VCaP (cell line): Measurements from ENCODE around the gene SPX.

Experiments
- H3K27ac ChIP-seq: fragments of 450-650 bp; 2 replicates; pipeline ENCODE4 v1.5.1; 2017
- CTCF ChIP-seq: fragments of 450-650 bp; conservative IDR thresholded peaks from 2 replicates; pipeline ENCODE4 v1.5.1; 2017; ENCODE audit warnings: mild to moderate bottlenecking, moderate library complexity

The SPX gene

DNA sequence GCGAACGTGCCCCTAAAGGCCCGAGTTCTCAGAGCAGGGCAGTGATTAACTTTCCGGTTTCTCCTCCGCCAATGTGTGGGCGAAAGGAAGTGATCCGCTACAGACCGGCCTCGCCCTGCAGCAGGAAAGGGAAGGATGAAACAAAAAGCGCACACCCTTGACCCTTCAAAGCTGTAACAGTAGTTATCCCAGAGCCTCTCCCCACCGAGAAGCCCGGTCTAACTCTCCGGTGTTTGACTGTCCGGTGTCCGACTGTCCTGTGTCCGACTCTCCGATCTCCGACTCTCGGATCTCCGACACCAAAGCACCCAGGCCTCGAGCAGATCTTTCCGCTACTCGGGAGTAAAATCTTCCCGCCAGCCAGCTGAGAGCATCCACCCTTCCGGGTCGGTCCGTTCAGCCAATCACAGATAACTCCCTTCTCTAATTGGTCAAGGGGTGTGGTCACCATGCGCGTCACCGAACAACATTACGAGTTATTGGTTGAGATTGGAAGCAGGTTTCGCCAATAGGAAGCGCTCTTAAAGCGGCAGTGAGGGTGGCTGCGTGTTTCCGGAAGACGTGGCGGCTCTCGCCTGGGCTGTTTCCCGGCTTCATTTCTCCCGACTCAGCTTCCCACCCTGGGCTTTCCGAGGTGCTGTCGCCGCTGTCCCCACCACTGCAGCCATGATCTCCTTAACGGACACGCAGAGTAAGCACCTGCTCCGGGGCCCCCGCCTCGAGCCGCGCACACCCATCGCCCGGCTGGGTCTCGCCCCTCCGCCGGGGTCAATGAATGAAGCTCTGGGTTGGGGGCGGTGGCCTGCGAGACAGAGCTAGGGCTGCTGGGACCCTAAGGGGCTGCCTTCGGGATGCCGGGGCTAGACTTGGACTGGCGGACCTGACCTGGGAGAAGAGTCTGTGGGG lies 24.6 kb upstream of the SPX start, which contains the start of the genes GOLT1B and RECQL:
Gene GOLT1B (plus strand): TSS at position 532 of the 906 bp plus-strand sequence. CDS start 135 bp downstream, at position 667.
Gene RECQL (minus strand): TSS at position 378 of the 906 bp plus-strand sequence. CDS start 2,065 bp downstream, outside the sequence.
- TF ChIP-seq CTCF: no peak
- peak within 1 kb of the TSS; percentile 63 for H3K27ac ChIP-seq

GRCh38 chr12:21502164-21502496 lies 24.0 kb upstream of the SPX start:
- TF ChIP-seq CTCF: no peak
- H3K27ac ChIP-seq: peak overlapping the region; percentile 63

DNA sequence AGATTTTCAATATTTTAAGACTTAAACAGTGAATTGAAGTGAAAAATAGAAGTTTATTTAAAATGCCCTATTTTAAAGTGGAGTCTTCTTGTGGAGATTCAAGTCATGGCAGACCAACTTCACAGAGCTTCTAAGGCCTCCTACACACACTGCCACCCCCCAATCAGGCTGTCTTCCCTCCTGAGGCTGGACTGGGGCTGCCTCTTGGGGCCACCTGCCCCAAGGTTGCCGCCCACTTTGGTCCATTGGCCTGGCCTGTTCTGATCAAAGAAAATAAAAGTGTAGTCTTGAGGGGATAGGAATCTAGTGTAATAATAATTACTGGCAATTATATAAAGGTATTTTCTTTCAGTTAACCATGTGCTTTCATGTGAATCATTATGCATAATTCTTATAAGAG lies 23.2 kb upstream of the SPX start:
- TF ChIP-seq CTCF: no peak

DNA sequence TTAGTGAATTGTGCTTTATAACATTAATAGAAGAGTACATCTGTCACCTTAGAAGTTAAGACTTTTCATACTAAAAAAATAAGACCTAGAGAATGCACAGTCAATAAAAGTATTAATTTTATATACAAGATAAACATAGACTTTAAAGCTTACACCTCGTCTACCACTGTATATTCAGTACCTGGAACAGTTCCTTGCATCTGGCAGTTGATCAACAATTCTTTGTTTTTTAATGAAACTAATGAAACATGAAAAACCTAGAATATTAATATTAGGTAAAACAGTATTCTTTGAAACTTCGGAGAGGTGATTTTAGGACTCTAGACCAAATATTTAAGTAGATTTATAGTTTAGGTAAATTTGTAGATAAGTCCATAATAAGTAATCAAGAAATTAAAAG lies 20.2 kb upstream of the SPX start:
- no peak overlapping the region for H3K27ac ChIP-seq
- no peak for TF ChIP-seq CTCF

More for the DNA sequence above, 23.2 kb upstream of the SPX start:
- H3K27ac ChIP-seq: no peak overlapping the region

DNA sequence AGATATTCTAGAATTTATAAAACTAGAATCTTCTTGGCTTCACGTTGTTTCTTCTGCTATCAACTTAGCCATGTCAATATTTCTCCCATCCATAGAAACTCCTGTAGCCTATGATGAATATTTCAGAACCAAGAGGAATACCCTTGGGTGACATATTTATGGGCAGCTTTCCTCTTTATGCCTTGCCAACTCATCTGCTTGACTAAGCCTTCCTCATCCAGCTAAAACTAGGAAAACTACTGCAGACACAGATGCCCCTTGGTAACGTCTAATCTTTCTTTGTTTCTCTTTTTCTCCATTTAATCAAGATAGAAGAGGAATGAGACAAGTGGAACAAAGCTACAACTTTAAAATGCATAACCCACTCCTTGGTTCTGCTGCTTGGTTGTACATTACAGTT lies 18.2 kb upstream of the SPX start:
- no peak for TF ChIP-seq CTCF
- no peak overlapping the region for H3K27ac ChIP-seq

DNA sequence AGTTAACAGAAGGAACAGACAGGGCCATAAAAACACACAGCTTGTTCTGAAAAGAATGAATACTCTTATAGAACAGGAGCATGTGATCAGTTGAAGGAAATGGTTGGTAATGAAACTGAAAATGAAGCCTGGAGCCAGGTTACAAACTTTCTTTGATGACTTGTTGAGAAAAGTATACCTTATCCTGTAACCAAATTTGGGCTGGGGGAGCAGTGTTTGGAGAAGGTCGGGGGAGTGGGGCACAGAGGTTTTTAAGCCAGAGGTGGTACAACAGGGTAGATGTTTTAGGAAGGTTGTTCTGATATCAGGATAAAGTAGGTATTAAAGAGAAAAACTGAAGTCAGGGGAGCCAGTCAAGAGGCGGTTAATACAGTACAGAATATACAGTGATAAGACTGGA lies 16.3 kb upstream of the SPX start:
- no peak for TF ChIP-seq CTCF
- no peak overlapping the region for H3K27ac ChIP-seq

DNA sequence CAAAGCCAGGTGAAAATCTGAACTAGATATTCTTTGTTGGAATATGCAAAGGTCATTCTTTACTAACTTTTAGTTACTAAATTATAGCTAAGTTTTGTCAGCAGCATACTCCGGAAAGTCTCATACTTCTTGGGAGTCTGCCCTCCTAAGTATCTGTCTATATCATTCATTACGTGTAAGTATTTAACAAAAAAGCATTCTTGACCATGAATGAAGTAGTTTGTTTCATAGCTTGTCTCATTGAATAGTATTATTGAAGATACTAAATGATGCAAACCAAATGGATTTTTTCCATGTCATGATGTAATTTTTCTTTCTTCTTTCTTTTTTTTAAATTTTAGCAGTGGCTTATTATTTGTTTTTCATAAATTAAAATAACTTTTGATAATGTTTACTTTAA lies 9.8 kb upstream of the SPX start:
- TF ChIP-seq CTCF: no peak
- H3K27ac ChIP-seq: no peak overlapping the region
